OCI-LY1 (cell line): ENCODE results near the gene DCTN2.

ENCODE experiments used
- H2AFZ ChIP-seq: fragments of 200-600 bp; sonication (generic), shearing (Covaris generic); 2 replicates; pipeline ENCODE4 v1.6.0; 2014; ENCODE audit warnings: antibody characterized with exemption, mild to moderate bottlenecking, low read length
- H3F3A ChIP-seq: fragments of 200-600 bp; sonication (generic), shearing (Covaris generic); 2 replicates; pipeline ENCODE4 v1.6.0; 2014; ENCODE audit warnings: mild to moderate bottlenecking, antibody characterized with exemption, low read length, moderate library complexity; ENCODE audit not compliant: insufficient read depth
- H3K27ac ChIP-seq: fragments of 200-600 bp; sonication (generic); 2 replicates; pipeline ENCODE4 v1.5.1; 2014; ENCODE audit warnings: low read length, mixed run types, mild to moderate bottlenecking, low read depth; ENCODE audit not compliant: poor library complexity, severe bottlenecking
- H3K27me3 ChIP-seq: fragments of 200-600 bp; sonication (generic); 2 replicates; pipeline ENCODE4 v1.6.0; 2014; ENCODE audit warnings: antibody characterized with exemption, mild to moderate bottlenecking, low read length, moderate library complexity; ENCODE audit not compliant: insufficient read depth
- H3K36me3 ChIP-seq: fragments of 200-600 bp; sonication (generic); 2 replicates; pipeline ENCODE4 v1.6.1; 2014; ENCODE audit warnings: mild to moderate bottlenecking, antibody characterized with exemption, low read length, moderate library complexity, mixed read lengths; ENCODE audit not compliant: insufficient read depth
- H3K4me1 ChIP-seq: fragments of 200-600 bp; sonication (generic); 2 replicates; pipeline ENCODE4 v1.5.1; 2014; ENCODE audit warnings: mild to moderate bottlenecking, low read length, moderate library complexity; ENCODE audit not compliant: insufficient read depth, severe bottlenecking
- H3K4me2 ChIP-seq: fragments of 200-600 bp; sonication (generic), shearing (Covaris generic); 2 replicates; pipeline ENCODE4 v1.6.1; 2014; ENCODE audit warnings: low read length
- H3K4me3 ChIP-seq: fragments of 200-600 bp; sonication (generic); 2 replicates; pipeline ENCODE4 v1.5.1; 2014; ENCODE audit warnings: low read length, low read depth, mild to moderate bottlenecking, mixed read lengths; ENCODE audit not compliant: poor library complexity, severe bottlenecking
- H3K79me2 ChIP-seq: fragments of 200-600 bp; shearing (Covaris generic); 2 replicates; pipeline ENCODE4 v1.6.1; 2016; ENCODE audit warnings: mixed run types, low read length, mixed read lengths; ENCODE audit not compliant: insufficient read depth
- H3K9ac ChIP-seq: fragments of 200-600 bp; sonication (generic), shearing (Covaris generic); 2 replicates; pipeline ENCODE4 v1.6.1; 2014; ENCODE audit warnings: mild to moderate bottlenecking, low read length, mixed read lengths
- H3K9me2 ChIP-seq: fragments of 200-600 bp; sonication (generic), shearing (Covaris generic); 2 replicates; pipeline ENCODE4 v1.6.1; 2014; ENCODE audit warnings: low read depth, mild to moderate bottlenecking, low read length, mixed read lengths
- H3K9me3 ChIP-seq: fragments of 200-600 bp; shearing (Covaris generic); 2 replicates; pipeline ENCODE4 v1.6.1; 2014; ENCODE audit warnings: low read length, mixed read lengths
- H4K20me1 ChIP-seq: fragments of 200-600 bp; sonication (generic), shearing (Covaris generic); 2 replicates; pipeline ENCODE4 v1.6.0; 2016; ENCODE audit warnings: mild to moderate bottlenecking, low read length; ENCODE audit not compliant: insufficient read depth
- EZH2 ChIP-seq: fragments of 200-600 bp; sonication (generic), shearing (Covaris generic); IDR thresholded peaks from 2 replicates; pipeline ENCODE4 v1.8.0; 2017; ENCODE audit warnings: borderline replicate concordance, mixed run types, mild to moderate bottlenecking, antibody characterized with exemption, low read length, moderate library complexity, mixed read lengths
- TF ChIP-seq, protein P1 (sequence below): fragments of 200-600 bp; sonication (generic), shearing (Covaris generic); IDR thresholded peaks from 2 replicates; pipeline ENCODE4 v1.5.1; 2017; ENCODE audit warnings: mild to moderate bottlenecking, antibody characterized with exemption, low read length, moderate library complexity, mixed read lengths

The DCTN2 gene

GRCh38 chr12:57498571-57498970 is 48.4 kb downstream of the DCTN2 start:
- no peak overlapping the region for H3K27ac ChIP-seq
- H3K9me2 ChIP-seq: no peaks in the 10 kb centered on the region
- no peak overlapping the region for H2AFZ ChIP-seq
- peaks cover 82% of the 10 kb centered on the region for H3K36me3 ChIP-seq
- no peaks in the 10 kb centered on the region for H3F3A ChIP-seq
- H3K4me1 ChIP-seq: no peaks in the 10 kb centered on the region
- TF ChIP-seq, protein P1, sequence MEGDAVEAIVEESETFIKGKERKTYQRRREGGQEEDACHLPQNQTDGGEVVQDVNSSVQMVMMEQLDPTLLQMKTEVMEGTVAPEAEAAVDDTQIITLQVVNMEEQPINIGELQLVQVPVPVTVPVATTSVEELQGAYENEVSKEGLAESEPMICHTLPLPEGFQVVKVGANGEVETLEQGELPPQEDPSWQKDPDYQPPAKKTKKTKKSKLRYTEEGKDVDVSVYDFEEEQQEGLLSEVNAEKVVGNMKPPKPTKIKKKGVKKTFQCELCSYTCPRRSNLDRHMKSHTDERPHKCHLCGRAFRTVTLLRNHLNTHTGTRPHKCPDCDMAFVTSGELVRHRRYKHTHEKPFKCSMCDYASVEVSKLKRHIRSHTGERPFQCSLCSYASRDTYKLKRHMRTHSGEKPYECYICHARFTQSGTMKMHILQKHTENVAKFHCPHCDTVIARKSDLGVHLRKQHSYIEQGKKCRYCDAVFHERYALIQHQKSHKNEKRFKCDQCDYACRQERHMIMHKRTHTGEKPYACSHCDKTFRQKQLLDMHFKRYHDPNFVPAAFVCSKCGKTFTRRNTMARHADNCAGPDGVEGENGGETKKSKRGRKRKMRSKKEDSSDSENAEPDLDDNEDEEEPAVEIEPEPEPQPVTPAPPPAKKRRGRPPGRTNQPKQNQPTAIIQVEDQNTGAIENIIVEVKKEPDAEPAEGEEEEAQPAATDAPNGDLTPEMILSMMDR: no peak
- TF ChIP-seq EZH2: no peak
- no peaks in the 10 kb centered on the region for H3K27me3 ChIP-seq
- H3K4me2 ChIP-seq: no peak overlapping the region
- no peaks in the 10 kb centered on the region for H4K20me1 ChIP-seq
- no peaks in the 10 kb centered on the region for H3K9me3 ChIP-seq
- no peak overlapping the region for H3K9ac ChIP-seq
- H3K4me3 ChIP-seq: no peak overlapping the region
- H3K79me2 ChIP-seq: no peaks in the 10 kb centered on the region

DNA sequence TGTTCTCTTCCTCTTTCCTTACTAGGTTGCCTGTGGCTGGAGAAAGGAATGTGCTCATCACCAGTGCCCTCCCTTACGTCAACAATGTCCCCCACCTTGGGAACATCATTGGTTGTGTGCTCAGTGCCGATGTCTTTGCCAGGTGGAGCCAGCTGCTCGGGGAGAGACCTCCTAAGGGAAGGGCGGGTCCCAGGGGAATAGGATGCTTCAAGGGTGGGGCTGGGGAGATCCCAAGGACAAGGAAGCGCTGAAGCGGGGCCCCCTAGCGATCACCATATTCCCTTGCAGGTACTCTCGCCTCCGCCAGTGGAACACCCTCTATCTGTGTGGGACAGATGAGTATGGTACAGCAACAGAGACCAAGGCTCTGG is 48.9 kb downstream of the DCTN2 start:
- H3K4me1 ChIP-seq: no peaks in the 10 kb centered on the region
- no peaks in the 10 kb centered on the region for H3K27me3 ChIP-seq
- no peak overlapping the region for H3K4me2 ChIP-seq
- no peak overlapping the region for H2AFZ ChIP-seq
- H3K79me2 ChIP-seq: no peaks in the 10 kb centered on the region
- H3K9me3 ChIP-seq: no peaks in the 10 kb centered on the region
- no peaks in the 10 kb centered on the region for H3F3A ChIP-seq
- no peak overlapping the region for H3K4me3 ChIP-seq
- H4K20me1 ChIP-seq: no peaks in the 10 kb centered on the region
- no peak overlapping the region for H3K9ac ChIP-seq
- no peak overlapping the region for H3K27ac ChIP-seq
- H3K9me2 ChIP-seq: no peaks in the 10 kb centered on the region
- peaks cover 78% of the 10 kb centered on the region for H3K36me3 ChIP-seq
- TF ChIP-seq EZH2: no peak
- TF ChIP-seq, protein P1: no peak

DNA sequence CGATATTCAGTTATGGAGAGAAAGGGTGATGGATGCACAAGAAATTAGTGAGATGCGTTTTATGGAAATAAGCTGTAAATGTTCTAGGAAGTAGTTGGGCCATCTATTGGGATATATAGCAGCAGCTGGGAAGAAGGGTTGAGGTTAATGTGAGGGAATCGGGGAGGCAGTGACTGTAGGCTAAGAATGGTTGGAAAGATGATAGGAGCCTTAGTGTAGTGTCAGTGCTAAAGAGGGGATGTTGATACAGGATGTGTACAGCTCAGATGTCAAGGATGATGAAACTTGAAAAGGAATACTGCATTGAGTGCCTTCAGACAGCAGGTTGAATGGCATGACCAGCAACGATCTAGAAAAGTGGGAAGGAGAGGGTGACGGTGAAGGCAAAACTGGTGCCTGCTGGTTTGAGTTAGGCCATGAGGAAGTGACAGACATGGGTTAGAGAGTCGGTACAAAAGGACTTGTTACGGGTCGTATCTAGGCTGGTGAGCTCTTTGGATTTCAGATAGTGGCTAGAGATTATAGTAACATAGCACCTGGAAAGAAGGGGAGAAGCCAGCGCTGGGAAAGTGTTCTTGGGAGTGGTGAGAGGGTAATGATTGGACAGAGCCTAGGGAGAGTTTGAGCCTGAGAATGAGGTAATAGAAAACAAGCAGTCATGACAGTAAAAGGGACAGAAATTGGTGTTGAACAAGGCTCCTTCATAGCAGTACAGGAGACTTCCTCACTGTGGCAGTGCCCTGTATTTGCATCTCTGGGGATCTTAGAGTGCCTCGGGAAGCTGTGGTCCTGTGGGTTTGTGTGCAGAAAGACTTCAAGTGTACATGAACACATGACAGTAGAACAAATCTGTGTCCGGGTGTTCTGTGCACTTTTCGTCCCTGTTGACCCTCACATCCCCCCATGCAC is 49.5 kb downstream of the DCTN2 start:
- H3K27me3 ChIP-seq: no peaks in the 10 kb centered on the region
- no peaks in the 10 kb centered on the region for H3K4me1 ChIP-seq
- H3K27ac ChIP-seq: no peak overlapping the region
- H4K20me1 ChIP-seq: no peaks in the 10 kb centered on the region
- TF ChIP-seq, protein P1: no peak
- no peak for TF ChIP-seq EZH2
- H3K9ac ChIP-seq: no peak overlapping the region
- H3F3A ChIP-seq: no peaks in the 10 kb centered on the region
- H2AFZ ChIP-seq: no peak overlapping the region
- H3K4me3 ChIP-seq: no peak overlapping the region
- H3K9me2 ChIP-seq: no peaks in the 10 kb centered on the region
- peaks cover 78% of the 10 kb centered on the region for H3K36me3 ChIP-seq
- no peaks in the 10 kb centered on the region for H3K9me3 ChIP-seq
- H3K79me2 ChIP-seq: no peaks in the 10 kb centered on the region
- no peak overlapping the region for H3K4me2 ChIP-seq
